SK-N-SH (cell line): ENCODE results near the gene AGBL4. TPM values are rescaled to one million over a fixed set of nuclear protein-coding genes. Genes with fewer than 3 reads are reported as not detected.

Experiments
- CTCF ChIA-PET: fragments of 300-600, 350-600 bp; formaldehyde crosslinking; extraction: SDS; loops from one replicate; lab custom pipeline; 2021; lab: Yijun Ruan, JAX
- POLR2A ChIA-PET: fragments of 350-600 bp; sonication (Branson Sonifier 250); formaldehyde crosslinking; extraction: SDS; loops from one replicate; lab custom pipeline; 2020; ENCODE audit warnings: antibody characterized with exemption, inconsistent platforms; lab: Yijun Ruan, JAX
- DNase-seq: peaks from one replicate; pipeline ENCODE4 v3.0.0; 2012
- H2AFZ ChIP-seq: fragments of 200-600 bp; sonication (generic); 2 replicates; pipeline ENCODE4 v1.8.1; 2016; ENCODE audit warnings: antibody characterized with exemption, mild to moderate bottlenecking, low read depth
- H3F3A ChIP-seq: fragments of 200-600 bp; sonication (generic); replicated peaks from 2 replicates; pipeline ENCODE3; 2016; ENCODE audit warnings: antibody characterized with exemption, mild to moderate bottlenecking; ENCODE audit not compliant: insufficient read depth
- H3K27ac ChIP-seq, 2 experiments: fragments of 200-500 bp in 1 of 2; fragments of 200-600 bp in 1 of 2; sonication (Bioruptor generic) in 1 of 2; sonication (generic), shearing (Covaris generic) in 1 of 2; 2 replicates each; pipeline versions ENCODE4 v1.5.1 to v1.6.1; 2014 to 2016; ENCODE audit warnings: low read depth in 2 of 2, inconsistent platforms in 1 of 2, low read length in 1 of 2, mild to moderate bottlenecking in 1 of 2, mixed read lengths in 1 of 2
- H3K27me3 ChIP-seq: fragments of 200-600 bp; sonication (generic), shearing (Covaris generic); 2 replicates; pipeline ENCODE4 v1.6.1; 2016; ENCODE audit warnings: mixed run types; ENCODE audit not compliant: insufficient read depth
- H3K36me3 ChIP-seq, 2 experiments: fragments of 200-500 bp in 1 of 2; fragments of 200-600 bp in 1 of 2; sonication (Bioruptor generic) in 1 of 2; sonication (generic) in 1 of 2; replicated peaks in 1 of 2; 2 replicates each; pipeline versions ENCODE3 to v1.5.1; 2014 to 2016; ENCODE audit warnings: low read length in 1 of 2, mild to moderate bottlenecking in 1 of 2; ENCODE audit not compliant: insufficient read depth in 2 of 2, control insufficient read depth in 1 of 2
- H3K4me1 ChIP-seq, 2 experiments: fragments of 200-500 bp in 1 of 2; fragments of 200-600 bp in 1 of 2; sonication (Bioruptor generic) in 1 of 2; sonication (generic), shearing (Covaris generic) in 1 of 2; 2 replicates each; pipeline versions ENCODE4 v1.5.1 to v1.6.1; 2014 to 2016; ENCODE audit warnings: low read depth in 1 of 2, low read length in 1 of 2, mixed run types in 1 of 2; ENCODE audit not compliant: insufficient read depth in 2 of 2, control insufficient read depth in 1 of 2
- H3K4me2 ChIP-seq: fragments of 200-600 bp; sonication (generic), shearing (Covaris generic); 2 replicates; pipeline ENCODE4 v1.6.1; 2017; ENCODE audit warnings: mixed run types
- H3K4me3 ChIP-seq, 2 experiments: fragments of 200-500 bp in 1 of 2; fragments of 200-600 bp in 1 of 2; sonication (Bioruptor generic) in 1 of 2; sonication (generic), shearing (Covaris generic) in 1 of 2; 2 replicates each; pipeline versions ENCODE4 v1.5.1 to v1.8.1; 2014 to 2016; ENCODE audit warnings: low read depth in 2 of 2, inconsistent platforms in 1 of 2, low read length in 1 of 2, mild to moderate bottlenecking in 1 of 2, mixed read lengths in 1 of 2, moderate library complexity in 1 of 2
- H3K79me2 ChIP-seq: fragments of 200-600 bp; sonication (generic); 2 replicates; pipeline ENCODE4 v1.8.1; 2017; ENCODE audit warnings: mild to moderate bottlenecking; ENCODE audit not compliant: insufficient read depth
- H3K9ac ChIP-seq: fragments of 200-600 bp; sonication (generic); 2 replicates; pipeline ENCODE4 v1.6.1; 2017; ENCODE audit warnings: mixed run types
- H3K9me2 ChIP-seq: fragments of 200-600 bp; sonication (generic); 2 replicates; pipeline ENCODE4 v1.6.1; 2017; ENCODE audit warnings: mixed run types
- H3K9me3 ChIP-seq: fragments of 200-600 bp; sonication (generic); 2 replicates; pipeline ENCODE4 v1.6.1; 2017; ENCODE audit warnings: mixed run types, mild to moderate bottlenecking, moderate library complexity
- H4K20me1 ChIP-seq: fragments of 200-600 bp; sonication (generic); 2 replicates; pipeline ENCODE4 v1.6.1; 2017; ENCODE audit warnings: mild to moderate bottlenecking, mixed run types; ENCODE audit not compliant: insufficient read depth
- ELF1 ChIP-seq: IDR thresholded peaks from 2 replicates; pipeline ENCODE4 v1.4.0; 2012
- EZH2phosphoT487 ChIP-seq: fragments of 200-600 bp; sonication (generic); IDR thresholded peaks from 2 replicates; pipeline ENCODE4 v1.6.1; 2017; ENCODE audit warnings: low read depth, mixed run types, mild to moderate bottlenecking, antibody characterized with exemption, moderate library complexity, borderline replicate concordance
- FOSL2 ChIP-seq: IDR thresholded peaks from 2 replicates; pipeline ENCODE4 v1.4.0; 2012; ENCODE audit warnings: low read depth, mild to moderate bottlenecking, moderate library complexity, borderline replicate concordance
- FOXJ3 ChIP-seq: sonication (generic); formaldehyde crosslinking; IDR thresholded peaks from 2 replicates; pipeline ENCODE4 v1.5.1; 2020; ENCODE audit warnings: mild to moderate bottlenecking, missing genetic modification reagents
- FOXM1 ChIP-seq: IDR thresholded peaks from 2 replicates; pipeline ENCODE4 v1.4.0; 2012; ENCODE audit warnings: low read depth, mild to moderate bottlenecking
- GABPA ChIP-seq: IDR thresholded peaks from 2 replicates; pipeline ENCODE4 v1.4.0; 2012; ENCODE audit warnings: low read depth, mild to moderate bottlenecking
- IRF3 ChIP-seq: fragments of 150-350 bp; IDR thresholded peaks from 2 replicates; pipeline ENCODE4 v1.6.1; 2016; ENCODE audit warnings: mild to moderate bottlenecking, low read depth, low read length
- MAX ChIP-seq: IDR thresholded peaks from 2 replicates; pipeline ENCODE4 v1.4.0; 2012; ENCODE audit warnings: low read depth
- MEF2A ChIP-seq: IDR thresholded peaks from 2 replicates; pipeline ENCODE4 v1.4.0; 2012; ENCODE audit warnings: low read depth, borderline replicate concordance
- MXI1 ChIP-seq: IDR thresholded peaks from 2 replicates; pipeline ENCODE4 v1.6.1; 2012; ENCODE audit warnings: mild to moderate bottlenecking, low read depth, low read length, improper control_type of control experiment
- NFIC ChIP-seq: IDR thresholded peaks from 2 replicates; pipeline ENCODE4 v1.4.0; 2012; ENCODE audit warnings: borderline replicate concordance
- REST ChIP-seq: IDR thresholded peaks from 2 replicates; pipeline ENCODE4 v1.6.1; 2012; ENCODE audit warnings: mild to moderate bottlenecking, low read depth, low read length, moderate library complexity
- RXRA ChIP-seq: IDR thresholded peaks from 2 replicates; pipeline ENCODE4 v1.4.0; 2012; ENCODE audit warnings: low read depth, mild to moderate bottlenecking, borderline replicate concordance
- SIN3A ChIP-seq: IDR thresholded peaks from 2 replicates; pipeline ENCODE4 v1.6.1; 2012; ENCODE audit warnings: low read depth, mild to moderate bottlenecking, low read length, moderate library complexity, borderline replicate concordance
- SMC3 ChIP-seq: IDR thresholded peaks from 2 replicates; pipeline ENCODE4 v1.6.1; 2012; ENCODE audit warnings: low read depth, low read length, improper control_type of control experiment
- TAF1 ChIP-seq: IDR thresholded peaks from 2 replicates; pipeline ENCODE4 v1.6.1; 2012; ENCODE audit warnings: low read depth, mild to moderate bottlenecking, low read length, moderate library complexity, borderline replicate concordance
- TCF12 ChIP-seq: IDR thresholded peaks from 2 replicates; pipeline ENCODE4 v1.4.0; 2012
- USF1 ChIP-seq: IDR thresholded peaks from 2 replicates; pipeline ENCODE4 v1.4.0; 2012; ENCODE audit warnings: low read depth, borderline replicate concordance
- USF2 ChIP-seq: fragments of 150-350 bp; IDR thresholded peaks from 2 replicates; pipeline ENCODE4 v1.6.1; 2017; ENCODE audit warnings: antibody characterized with exemption, low read length, low read depth, borderline replicate concordance
- WGBS: methylation state at CpG from one replicate; pipeline ENCODE4 v1.1.6; 2017; ENCODE audit warnings: low lambda C conversion rate; 5-methylcytosine and 5-hydroxymethylcytosine counted together
- polyA plus RNA-seq, 3 experiments: library from polyadenylated mRNA; depleted of rRNA; stranded (reverse); fragments of >200 nt; gene quantifications; 2 replicates each; pipeline ENCODE4 v1.2.3, GENCODE V29; 2012

The AGBL4 gene
- polyA plus RNA-seq, 1 of the 3 experiments (the other 2 are of a cell fraction): 0.07 TPM

GRCh38 chr1:49111931-49112330, 911.8 kb downstream of the AGBL4 start:
- no peak for DNase-seq
- Histone ChIP-seq H3K27ac (no peak overlapping the region), H3K9me3 (peaks cover 10% of the 10 kb centered on the region; the same call in 1 of the 2 replicates), H4K20me1 (no peaks in the 10 kb centered on the region), H2AFZ (no peak overlapping the region), H3F3A (no peaks in the 10 kb centered on the region), H3K4me1 (no peaks in the 10 kb centered on the region), H3K4me2 (no peak overlapping the region), H3K4me3 (no peak overlapping the region), H3K27me3 (no peaks in the 10 kb centered on the region), H3K36me3 (no peaks in the 10 kb centered on the region), H3K9me2 (no peaks in the 10 kb centered on the region), H3K79me2 (no peaks in the 10 kb centered on the region), H3K9ac (no peak overlapping the region)
- ChIA-PET CTCF (interaction anchor here (0.9 kb wide), 1 partner anchor 59 kb away, joined by 4 read pairs; no protein-coding TSS in a partner anchor), POLR2A (no interaction called here)
- TF ChIP-seq SIN3A (no peak), RXRA (no peak), ELF1 (no peak), FOXM1 (no peak), GABPA (no peak), TCF12 (no peak), FOSL2 (no peak)
- WGBS: 90% methylated on average over 1 of the region's 1 CpG

GRCh38 chr1:49106445-49106844, 917.3 kb downstream of the AGBL4 start:
- H3K79me2 ChIP-seq: no peaks in the 10 kb centered on the region
- H3F3A ChIP-seq: peaks cover 12% of the 10 kb centered on the region
- no peak overlapping the region for H3K27ac ChIP-seq
- H3K4me2 ChIP-seq: no peak overlapping the region
- POLR2A ChIA-PET: no interaction called here
- H3K9me3 ChIP-seq: no peaks in the 10 kb centered on the region
- H3K27me3 ChIP-seq: no peaks in the 10 kb centered on the region
- no peak for TF ChIP-seq MEF2A
- no peak for TF ChIP-seq MAX
- no peak for TF ChIP-seq USF1
- TF ChIP-seq FOSL2: no peak
- no peak for TF ChIP-seq NFIC
- TF ChIP-seq MXI1: no peak
- TF ChIP-seq EZH2phosphoT487: no peak
- no peak for TF ChIP-seq TAF1
- TF ChIP-seq TCF12: no peak
- TF ChIP-seq FOXJ3 (CRISPR knock-in tag): no peak
- TF ChIP-seq SMC3: no peak
- no peak for TF ChIP-seq IRF3
- TF ChIP-seq USF2: no peak
- TF ChIP-seq REST: no peak
- no peak overlapping the region for H3K9ac ChIP-seq
- CTCF ChIA-PET: no interaction called here
- H4K20me1 ChIP-seq: no peaks in the 10 kb centered on the region
- H3K36me3 ChIP-seq: no peaks in the 10 kb centered on the region
- no peak overlapping the region for H3K4me3 ChIP-seq
- H2AFZ ChIP-seq: peak overlapping the region; percentile 26; the same call in 1 of the 2 replicates
- H3K4me1 ChIP-seq: peaks cover 0 to 13% of the 10 kb centered on the region in 2 experiments; a peak in 3 of 4 replicates
- no peak for DNase-seq
- H3K9me2 ChIP-seq: no peaks in the 10 kb centered on the region
